GM20431 (cell line): Measurements from ENCODE around the gene MYO1F.

ENCODE experiments used
- in situ Hi-C: fragments of 300-500 bp; cut with MseI, MboI; formaldehyde crosslinking; loops from one replicate; pipeline ENCODE4 v1.15.0; 2020; ENCODE audit warnings: low sequenced_read_pairs; ENCODE audit not compliant: unreplicated experiment

The MYO1F gene

DNA sequence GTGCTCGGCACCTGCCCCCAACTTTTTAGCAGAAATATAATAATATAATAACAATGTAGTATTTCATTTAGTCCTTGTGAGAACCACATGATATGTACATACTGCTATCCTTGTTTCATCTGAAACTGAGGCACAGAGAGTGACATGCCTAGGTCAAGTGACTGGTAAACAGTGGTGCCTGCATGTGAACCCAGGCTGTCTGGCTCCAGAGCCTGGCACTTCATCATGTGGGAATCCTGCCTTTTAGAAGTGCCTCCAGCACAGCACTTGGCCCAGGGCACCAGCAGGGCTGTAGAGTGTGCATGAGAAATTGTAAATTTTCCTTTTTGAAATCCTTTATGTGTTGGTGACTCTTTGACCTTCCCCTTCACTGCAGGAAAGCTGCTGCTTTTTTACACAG, 102.2 kb downstream of the MYO1F start:
- in situ Hi-C loops: no loop called here

DNA sequence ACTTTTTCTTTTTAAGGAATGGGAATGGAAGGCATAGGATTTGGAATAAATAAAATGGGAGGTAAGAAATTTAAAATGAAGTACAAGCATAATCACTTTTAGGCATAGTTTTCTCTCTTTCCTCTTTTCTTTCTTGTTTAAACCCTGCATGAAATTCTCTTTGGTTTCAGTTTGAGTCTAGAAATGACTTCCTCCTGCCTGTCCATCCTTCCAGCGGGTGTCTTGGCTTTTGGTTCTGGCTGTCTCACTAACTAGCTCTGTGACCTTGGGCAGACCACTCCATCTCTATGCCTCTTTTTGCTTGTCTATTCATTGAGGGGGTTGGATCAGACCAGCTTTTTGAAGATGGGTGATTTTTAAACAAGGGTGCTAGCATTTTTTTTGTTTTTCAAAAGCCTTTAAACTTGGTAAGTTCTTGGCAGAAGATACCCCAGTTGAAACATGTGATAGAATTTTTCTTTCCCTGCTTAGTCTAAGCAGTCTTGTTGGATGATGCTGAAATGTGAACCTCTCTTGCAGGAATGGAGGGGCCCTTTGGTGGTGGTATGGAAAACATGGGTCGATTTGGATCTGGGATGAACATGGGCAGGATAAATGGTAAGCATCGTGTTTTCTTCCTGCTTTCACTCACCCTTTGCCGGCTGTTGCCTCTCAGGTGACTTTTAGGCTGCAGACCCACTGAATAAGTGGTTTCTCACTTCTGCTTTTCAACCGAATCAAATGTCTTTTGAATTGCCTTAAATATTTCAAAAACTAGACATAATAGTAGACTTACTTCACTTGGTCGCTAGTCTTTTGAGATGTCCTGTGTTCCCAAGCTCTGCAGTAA, 103.4 kb downstream of the MYO1F start:
- in situ Hi-C loops: no loop called here
